CD4-positive, alpha-beta T cell (primary cell): ENCODE data around the gene HELZ. TPM values are rescaled to one million over a fixed set of nuclear protein-coding genes. Genes with fewer than 3 reads are reported as not detected.

Experiments used
- ATAC-seq: fragments of 200-7000 bp; cut with Tn5 transposase; one replicate; pipeline ENCODE4 v1.10.0; 2022; ENCODE audit warnings: mild to moderate bottlenecking; ENCODE audit not compliant: poor library complexity
- CTCF ChIA-PET: fragments of 350-600 bp; sonication (Branson Sonifier 250); formaldehyde crosslinking; loops from one replicate; lab custom pipeline; 2021; ENCODE audit warnings: antibody characterized with exemption, inconsistent platforms; lab: Charles Lee
- POLR2A ChIA-PET: fragments of 350-600 bp; sonication (Branson Sonifier 250); formaldehyde crosslinking; loops from one replicate; lab custom pipeline; 2021; ENCODE audit warnings: antibody characterized with exemption, inconsistent platforms; lab: Charles Lee
- DNase-seq, 14 experiments: peaks; one replicate each; pipeline ENCODE4 v3.0.0-alpha.2; 2013 to 2020; ENCODE audit warnings: mixed read lengths in 2 of 14
- H3K27ac ChIP-seq, 2 donors: one replicate each; pipeline versions ENCODE4 v1.5.1 to v1.7.0; 2013; ENCODE audit warnings: low read length in 2 of 2, low read depth in 1 of 2, mild to moderate bottlenecking in 1 of 2
- H3K27me3 ChIP-seq, 2 experiments: 1 replicate in 1 of 2; 2 replicates in 1 of 2; pipeline versions ENCODE4 v1.6.1 to v1.7.0; 2013; ENCODE audit warnings: low read length in 2 of 2, control low read depth in 1 of 2, mild to moderate bottlenecking in 1 of 2, moderate library complexity in 1 of 2; ENCODE audit not compliant: insufficient read depth in 2 of 2, control insufficient read depth in 1 of 2
- H3K36me3 ChIP-seq: one replicate; pipeline ENCODE4 v1.6.1; 2013; ENCODE audit warnings: low read length, control low read depth; ENCODE audit not compliant: insufficient read depth
- H3K4me1 ChIP-seq: one replicate; pipeline ENCODE4 v1.6.1; 2013; ENCODE audit warnings: low read length, control low read depth; ENCODE audit not compliant: insufficient read depth
- H3K4me3 ChIP-seq: one replicate; pipeline ENCODE4 v1.5.1; 2013; ENCODE audit warnings: mild to moderate bottlenecking, low read length, moderate library complexity
- H3K9me3 ChIP-seq, 2 experiments: 1 replicate in 1 of 2; 2 replicates in 1 of 2; pipeline versions ENCODE4 v1.6.1 to v1.7.0; 2013; ENCODE audit warnings: low read length in 2 of 2, mild to moderate bottlenecking in 2 of 2, control low read depth in 1 of 2, moderate library complexity in 1 of 2; ENCODE audit not compliant: control insufficient read depth in 1 of 2, insufficient read depth in 1 of 2
- H3K27ac Mint-ChIP-seq: one replicate; pipeline ENCODE4 v1.8.0; 2020; ENCODE audit warnings: mixed read lengths
- H3K27me3 Mint-ChIP-seq: one replicate; pipeline ENCODE4 v1.8.0; 2021; ENCODE audit warnings: mixed read lengths
- H3K36me3 Mint-ChIP-seq: one replicate; pipeline ENCODE4 v1.8.0; 2021; ENCODE audit warnings: low read depth, mixed read lengths
- H3K4me1 Mint-ChIP-seq: one replicate; pipeline ENCODE4 v1.8.0; 2021; ENCODE audit warnings: low read depth, mixed read lengths
- H3K4me3 Mint-ChIP-seq: one replicate; pipeline ENCODE4 v1.8.0; 2020; ENCODE audit warnings: mild to moderate bottlenecking, mixed read lengths
- H3K9me3 Mint-ChIP-seq: one replicate; pipeline ENCODE4 v1.8.0; 2020; ENCODE audit warnings: mixed read lengths
- intact Hi-C, 2 experiments: fragments of 100-400 bp; cut with DNase I in 1 of 2; cut with micrococcal nuclease in 1 of 2; formaldehyde crosslinking; loops; one replicate each; pipeline versions ENCODE4 v1.15.1 to v1.9.0; 2023 to 2025; cut with DNase I, micrococcal nuclease
- total RNA-seq, 174 experiments: library from RNA in 2 of 174; stranded (reverse) in 2 of 174; gene quantifications; one replicate each; pipeline ENCODE4 v1.2.3 and lab custom pipeline; 2021 to 2026
- TF ChIP-seq, protein P1 (sequence below): fragments of 200-600 bp; IDR thresholded peaks from one replicate; pipeline ENCODE4 v1.8.0; 2022; ENCODE audit warnings: antibody characterized with exemption, mild to moderate bottlenecking

The HELZ gene
- total RNA-seq, 2 experiments from 2014 or later, result 94.8 to 107 TPM

DNA sequence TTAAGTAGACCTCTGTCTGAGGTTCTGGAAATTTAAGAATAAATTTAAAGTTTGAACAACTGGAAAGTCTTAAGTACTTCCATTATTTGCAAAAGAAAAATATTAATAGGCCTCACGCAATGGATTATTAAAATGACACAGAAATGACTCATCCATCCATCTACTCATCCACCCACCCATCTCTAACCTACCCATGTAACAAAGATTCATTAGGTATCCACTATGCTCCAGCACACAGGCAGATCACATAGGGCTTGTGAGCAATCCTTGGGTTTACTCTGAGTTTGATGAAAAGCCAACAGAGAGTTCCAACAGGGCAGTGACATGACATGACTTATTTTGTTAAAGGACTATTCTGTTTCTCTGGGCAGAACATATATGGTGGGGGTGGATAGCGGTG, 93.3 kb downstream of the HELZ start:
- ChIA-PET CTCF (no interaction called here), POLR2A (no interaction called here)
- no peak overlapping the region for H3K27ac Mint-ChIP-seq
- Histone ChIP-seq H3K4me3 (no peak overlapping the region), H3K9me3 (no peaks in the 10 kb centered on the region), H3K27me3 (no peaks in the 10 kb centered on the region), H3K4me1 (no peaks in the 10 kb centered on the region), H3K27ac (no peak overlapping the region), H3K36me3 (peaks cover 65% of the 10 kb centered on the region)
- TF ChIP-seq, protein P1, sequence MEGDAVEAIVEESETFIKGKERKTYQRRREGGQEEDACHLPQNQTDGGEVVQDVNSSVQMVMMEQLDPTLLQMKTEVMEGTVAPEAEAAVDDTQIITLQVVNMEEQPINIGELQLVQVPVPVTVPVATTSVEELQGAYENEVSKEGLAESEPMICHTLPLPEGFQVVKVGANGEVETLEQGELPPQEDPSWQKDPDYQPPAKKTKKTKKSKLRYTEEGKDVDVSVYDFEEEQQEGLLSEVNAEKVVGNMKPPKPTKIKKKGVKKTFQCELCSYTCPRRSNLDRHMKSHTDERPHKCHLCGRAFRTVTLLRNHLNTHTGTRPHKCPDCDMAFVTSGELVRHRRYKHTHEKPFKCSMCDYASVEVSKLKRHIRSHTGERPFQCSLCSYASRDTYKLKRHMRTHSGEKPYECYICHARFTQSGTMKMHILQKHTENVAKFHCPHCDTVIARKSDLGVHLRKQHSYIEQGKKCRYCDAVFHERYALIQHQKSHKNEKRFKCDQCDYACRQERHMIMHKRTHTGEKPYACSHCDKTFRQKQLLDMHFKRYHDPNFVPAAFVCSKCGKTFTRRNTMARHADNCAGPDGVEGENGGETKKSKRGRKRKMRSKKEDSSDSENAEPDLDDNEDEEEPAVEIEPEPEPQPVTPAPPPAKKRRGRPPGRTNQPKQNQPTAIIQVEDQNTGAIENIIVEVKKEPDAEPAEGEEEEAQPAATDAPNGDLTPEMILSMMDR, result no peak
- H3K27me3 Mint-ChIP-seq, result no peaks in the 10 kb centered on the region
- peaks cover 83% of the 10 kb centered on the region for H3K36me3 Mint-ChIP-seq
- peaks cover 4% of the 10 kb centered on the region for H3K4me1 Mint-ChIP-seq
- no peaks in the 10 kb centered on the region for H3K9me3 Mint-ChIP-seq
- DNase-seq, result no peak
- intact Hi-C loops, result no loop called here
- no peak overlapping the region for H3K4me3 Mint-ChIP-seq
- ATAC-seq, result no peak

DNA sequence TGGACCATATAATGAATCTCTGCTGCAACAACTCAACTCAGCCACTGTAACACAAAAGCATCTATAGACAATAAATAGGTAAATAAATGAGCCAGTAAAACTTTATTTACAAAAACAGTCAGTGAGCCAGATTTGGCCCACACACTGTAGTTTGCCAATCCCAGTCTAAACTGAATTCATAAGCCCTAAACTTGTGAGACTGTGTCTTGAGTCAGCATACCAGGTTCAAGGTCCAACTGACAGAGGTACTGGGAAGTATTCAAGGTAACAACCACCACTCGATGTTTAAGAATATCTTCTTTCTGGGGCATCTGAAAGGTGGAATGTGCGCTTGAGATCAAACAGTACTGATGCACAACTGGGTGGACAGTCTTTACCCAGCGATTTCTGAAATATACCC, 94.2 kb downstream of the HELZ start:
- TF ChIP-seq, protein P1, result no peak
- Histone ChIP-seq H3K27me3 (no peaks in the 10 kb centered on the region), H3K9me3 (no peaks in the 10 kb centered on the region), H3K27ac (no peak overlapping the region), H3K4me1 (no peaks in the 10 kb centered on the region), H3K4me3 (no peak overlapping the region), H3K36me3 (peaks cover 71% of the 10 kb centered on the region)
- H3K4me3 Mint-ChIP-seq, result no peak overlapping the region
- CTCF ChIA-PET, result no interaction called here
- H3K27me3 Mint-ChIP-seq, result no peaks in the 10 kb centered on the region
- DNase-seq (no peak), ATAC-seq (no peak)
- intact Hi-C loops, result no loop called here
- no peaks in the 10 kb centered on the region for H3K4me1 Mint-ChIP-seq
- H3K36me3 Mint-ChIP-seq, result peaks cover 86% of the 10 kb centered on the region
- POLR2A ChIA-PET, result no interaction called here
- H3K27ac Mint-ChIP-seq, result no peak overlapping the region
- no peaks in the 10 kb centered on the region for H3K9me3 Mint-ChIP-seq

DNA sequence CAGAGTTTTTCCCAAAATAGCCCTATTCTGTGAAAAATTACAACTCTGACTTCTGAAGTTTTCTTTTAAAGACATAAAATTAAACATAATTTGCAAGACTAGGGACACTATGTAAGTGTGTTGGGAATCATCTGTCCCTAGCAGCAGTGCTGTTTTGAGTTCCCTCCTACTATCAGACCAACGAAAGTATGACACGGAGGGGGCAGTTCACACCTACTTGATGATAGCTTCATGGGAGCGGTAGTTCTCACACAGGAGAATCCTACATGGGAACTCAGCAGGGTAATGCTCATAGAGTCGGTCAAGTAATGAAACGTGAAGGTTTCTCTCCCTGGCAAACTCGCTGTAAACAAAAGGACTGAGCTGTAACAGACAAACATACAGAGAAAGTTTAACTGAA, 96.6 kb downstream of the HELZ start:
- TF ChIP-seq, protein P1, result no peak
- Mint-ChIP-seq H3K27me3 (no peaks in the 10 kb centered on the region), H3K4me3 (no peak overlapping the region), H3K4me1 (no peaks in the 10 kb centered on the region), H3K27ac (no peak overlapping the region), H3K36me3 (peaks cover 96% of the 10 kb centered on the region), H3K9me3 (no peaks in the 10 kb centered on the region)
- Histone ChIP-seq H3K27me3 (no peaks in the 10 kb centered on the region), H3K36me3 (peaks cover 86% of the 10 kb centered on the region), H3K9me3 (no peaks in the 10 kb centered on the region), H3K27ac (no peak overlapping the region), H3K4me3 (no peak overlapping the region), H3K4me1 (no peaks in the 10 kb centered on the region)
- POLR2A ChIA-PET, result no interaction called here
- intact Hi-C loops, result no loop called here
- ATAC-seq (no peak), DNase-seq (no peak)
- CTCF ChIA-PET, result no interaction called here
